Myocyte (in vitro differentiated cells): ENCODE measurements around the gene TMEM234. TPM values are rescaled to one million over a fixed set of nuclear protein-coding genes. Genes with fewer than 3 reads are reported as not detected.

ENCODE experiments used
- DNase-seq: peaks from one replicate; pipeline ENCODE4 v3.0.0-alpha.2; 2012; ENCODE audit warnings: low read depth
- total RNA-seq: library from RNA; depleted of rRNA; stranded (reverse); fragments of >200 nt; gene quantifications from 2 replicates; pipeline ENCODE4 v1.2.3, GENCODE V29; 2014

TMEM234 gene
- total RNA-seq, 1 donor from 2014 or later: 10.1 TPM

GRCh38 chr1:32180186-32181060 is 41.7 kb downstream of the TMEM234 start:
- peak; percentile 67 for DNase-seq

GRCh38 chr1:32179443-32180185 is 42.5 kb downstream of the TMEM234 start, which contains the start of gene TXLNA:
Gene TXLNA, plus strand, starts transcription at chr1:32179675. Its CDS starts 671 bp downstream, at chr1:32180346.
- DNase-seq: peak; percentile 93

- no peak for DNase-seq
Observed at GRCh38 chr1:32179193-32179442, 43.0 kb downstream of the TMEM234 start.

- no peak for DNase-seq
Observed at GRCh38 chr1:32178380-32179192, 43.6 kb downstream of the TMEM234 start.

GRCh38 chr1:32172621-32173245 is 49.4 kb downstream of the TMEM234 start:
- peak; percentile 31 for DNase-seq

GRCh38 chr1:32170991-32171390 is 51.2 kb downstream of the TMEM234 start:
- no peak for DNase-seq

Other genes starting within 250 kb of the TMEM234 start
- gene KHDRBS1, start 208.5 kb downstream of the TMEM234 start, total RNA-seq: 44.3 and 45.2 TPM in 2 replicates
- gene TMEM39B, start 149.4 kb downstream of the TMEM234 start, total RNA-seq: 4.9 and 5.6 TPM in 2 replicates
- gene KPNA6, start 114.3 kb downstream of the TMEM234 start, total RNA-seq: 59.3 and 60.6 TPM in 2 replicates
- gene TXLNA, start 42.7 kb downstream of the TMEM234 start, total RNA-seq: 44.2 and 44.4 TPM in 2 replicates
- gene CCDC28B, start 21.8 kb downstream of the TMEM234 start, total RNA-seq: 65.3 and 89.7 TPM in 2 replicates
- 2.0 and 2.3 TPM in 2 replicates for gene IQCC, start 16.7 kb downstream of the TMEM234 start, total RNA-seq
- 0.11 TPM in 1 of 2 replicates, not detected in the other for gene DCDC2B, start 13.3 kb downstream of the TMEM234 start, total RNA-seq
- gene EIF3I, start 54 bp upstream of the TMEM234 start, total RNA-seq: 222 and 238 TPM in 2 replicates
- gene FAM167B, start 24.9 kb upstream of the TMEM234 start, total RNA-seq: 0.53 TPM in 1 of 2 replicates, not detected in the other
- not detected in 2 replicates for gene LCK, start 28.9 kb upstream of the TMEM234 start, total RNA-seq
- 21.0 and 21.4 TPM in 2 replicates for gene HDAC1, start 69.7 kb upstream of the TMEM234 start, total RNA-seq
- gene MARCKSL1, start 113.9 kb upstream of the TMEM234 start, total RNA-seq: 65.5 and 94.0 TPM in 2 replicates
- 4.4 and 5.2 TPM in 2 replicates for gene FAM229A, start 140.1 kb upstream of the TMEM234 start, total RNA-seq
- gene TSSK3, start 140.2 kb upstream of the TMEM234 start, total RNA-seq: 0.88 and 1.0 TPM in 2 replicates
- 62.8 and 63.2 TPM in 2 replicates for gene BSDC1, start 172.1 kb upstream of the TMEM234 start, total RNA-seq
- 0.03 and 0.16 TPM in 2 replicates for gene ZBTB8B, start 242.7 kb upstream of the TMEM234 start, total RNA-seq